K562 (cell line): Measurements from ENCODE around the gene CAMK2G. TPM values are rescaled to one million over a fixed set of nuclear protein-coding genes. Genes with fewer than 3 reads are reported as not detected.

Experiments used
- ARID2 ChIP-seq: fragments of 450-650 bp; IDR thresholded peaks from 2 replicates; pipeline ENCODE4 v1.6.1; 2017; ENCODE audit warnings: antibody characterized with exemption, mild to moderate bottlenecking
- GTF2A2 ChIP-seq: IDR thresholded peaks from 2 replicates; pipeline ENCODE4 v1.6.1; 2016; ENCODE audit warnings: mild to moderate bottlenecking, missing genetic modification characterization, missing compliant biosample characterization
- HNRNPUL1 ChIP-seq: fragments of 200-400 bp; formaldehyde crosslinking; IDR thresholded peaks from 2 replicates; pipeline ENCODE4 v1.6.1; 2017; ENCODE audit warnings: low read length
- MED1 ChIP-seq: sonication (generic); formaldehyde crosslinking; IDR thresholded peaks from 2 replicates; pipeline ENCODE4 v1.8.1; 2023; ENCODE audit warnings: missing genetic modification reagents, borderline replicate concordance
- MIER1 ChIP-seq: fragments of 450-650 bp; IDR thresholded peaks from 2 replicates; pipeline ENCODE4 v1.6.1; 2016; ENCODE audit warnings: antibody characterized with exemption, mild to moderate bottlenecking, low read depth
- POLR2B ChIP-seq: fragments of 450-650 bp; IDR thresholded peaks from 2 replicates; pipeline ENCODE4 v1.6.1; 2018; ENCODE audit warnings: low read depth; ENCODE audit not compliant: partially characterized antibody
- RERE ChIP-seq: sonication (generic); formaldehyde crosslinking; IDR thresholded peaks from 2 replicates; pipeline ENCODE4 v1.8.0; 2023; ENCODE audit warnings: missing genetic modification reagents, mild to moderate bottlenecking, borderline replicate concordance
- RFX5 ChIP-seq: IDR thresholded peaks from 2 replicates; pipeline ENCODE4 v1.6.1; 2011; ENCODE audit warnings: low read depth, mild to moderate bottlenecking, improper control_type of control experiment, low read length
- SRSF9 ChIP-seq: fragments of 200-400 bp; formaldehyde crosslinking; IDR thresholded peaks from 2 replicates; pipeline ENCODE4 v1.6.1; 2017; ENCODE audit warnings: low read depth, low read length, borderline replicate concordance
- ZBTB1 ChIP-seq: sonication (generic); formaldehyde crosslinking; IDR thresholded peaks from 2 replicates; pipeline ENCODE4 v1.8.1; 2023; ENCODE audit warnings: missing genetic modification reagents, low read depth, mild to moderate bottlenecking, borderline replicate concordance
- ZNF121 ChIP-seq: sonication (generic); formaldehyde crosslinking; conservative IDR thresholded peaks from 2 replicates; pipeline ENCODE4 v1.8.0; 2022; ENCODE audit warnings: missing genetic modification reagents
- polyA plus RNA-seq, 8 experiments: library from polyadenylated mRNA; depleted of rRNA in 4 of 8; stranded (reverse) in 5 of 8; unstranded in 3 of 8; fragments of >200 nt; fragmentation: Nextera tagmentation in 2 of 8; fragmentation: Illumina TruSeq in 1 of 8; extraction: Ambion mirVana in 2 of 8; extraction: Trizol in 1 of 8; gene quantifications; 2 replicates each; pipeline versions ENCODE4 v1.2.1 to v1.2.3, GENCODE V29; 2011 to 2014; ENCODE audit warnings: inconsistent platforms in 1 of 8, missing spikeins in 1 of 8
- total RNA-seq, 7 experiments: library from RNA; depleted of rRNA in 6 of 7; stranded (reverse); fragments of >200 nt in 6 of 7; fragmentation: Illumina TruSeq in 2 of 7; extraction: Trizol in 2 of 7; gene quantifications; 2 replicates each; pipeline versions ENCODE4 v1.2.1 to v1.2.3, GENCODE V29; 2011 to 2021; ENCODE audit warnings: low replicate concordance in 1 of 7
- TF ChIP-seq, protein P1 (sequence below): fragments of 250-450 bp; sonication (Bioruptor Pico); IDR thresholded peaks from 2 replicates; pipeline ENCODE4 v1.4.0; 2020; ENCODE audit warnings: mild to moderate bottlenecking, moderate library complexity, borderline replicate concordance
- TF ChIP-seq, protein P2 (sequence below), 3 experiments: fragments of 200-800 bp in 1 of 3; fragments of 250-450 bp in 1 of 3; fragments of 450-650 bp in 1 of 3; sonication (Bioruptor Pico) in 1 of 3; sonication (Bioruptor generic) in 1 of 3; formaldehyde crosslinking in 1 of 3; IDR thresholded peaks; 2 replicates each; pipeline versions ENCODE4 v1.6.1 to v1.8.0; 2016 to 2022; ENCODE audit warnings: mild to moderate bottlenecking in 2 of 3, missing genetic modification characterization in 2 of 3, missing compliant biosample characterization in 1 of 3, moderate library complexity in 1 of 3

CAMK2G gene
- total and polyA plus RNA-seq, 9 of the 15 experiments (the other 6 are each of a cell fraction or from before 2014, with no cell fraction given): 9.0 to 37.9 (median 32.6) TPM

- TF ChIP-seq, protein P1, sequence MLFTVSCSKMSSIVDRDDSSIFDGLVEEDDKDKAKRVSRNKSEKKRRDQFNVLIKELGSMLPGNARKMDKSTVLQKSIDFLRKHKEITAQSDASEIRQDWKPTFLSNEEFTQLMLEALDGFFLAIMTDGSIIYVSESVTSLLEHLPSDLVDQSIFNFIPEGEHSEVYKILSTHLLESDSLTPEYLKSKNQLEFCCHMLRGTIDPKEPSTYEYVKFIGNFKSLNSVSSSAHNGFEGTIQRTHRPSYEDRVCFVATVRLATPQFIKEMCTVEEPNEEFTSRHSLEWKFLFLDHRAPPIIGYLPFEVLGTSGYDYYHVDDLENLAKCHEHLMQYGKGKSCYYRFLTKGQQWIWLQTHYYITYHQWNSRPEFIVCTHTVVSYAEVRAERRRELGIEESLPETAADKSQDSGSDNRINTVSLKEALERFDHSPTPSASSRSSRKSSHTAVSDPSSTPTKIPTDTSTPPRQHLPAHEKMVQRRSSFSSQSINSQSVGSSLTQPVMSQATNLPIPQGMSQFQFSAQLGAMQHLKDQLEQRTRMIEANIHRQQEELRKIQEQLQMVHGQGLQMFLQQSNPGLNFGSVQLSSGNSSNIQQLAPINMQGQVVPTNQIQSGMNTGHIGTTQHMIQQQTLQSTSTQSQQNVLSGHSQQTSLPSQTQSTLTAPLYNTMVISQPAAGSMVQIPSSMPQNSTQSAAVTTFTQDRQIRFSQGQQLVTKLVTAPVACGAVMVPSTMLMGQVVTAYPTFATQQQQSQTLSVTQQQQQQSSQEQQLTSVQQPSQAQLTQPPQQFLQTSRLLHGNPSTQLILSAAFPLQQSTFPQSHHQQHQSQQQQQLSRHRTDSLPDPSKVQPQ (CRISPR knock-in tag): no peak
- TF ChIP-seq ARID2: no peak
- no peak for TF ChIP-seq RFX5
- TF ChIP-seq MED1: no peak
- TF ChIP-seq, protein P2, sequence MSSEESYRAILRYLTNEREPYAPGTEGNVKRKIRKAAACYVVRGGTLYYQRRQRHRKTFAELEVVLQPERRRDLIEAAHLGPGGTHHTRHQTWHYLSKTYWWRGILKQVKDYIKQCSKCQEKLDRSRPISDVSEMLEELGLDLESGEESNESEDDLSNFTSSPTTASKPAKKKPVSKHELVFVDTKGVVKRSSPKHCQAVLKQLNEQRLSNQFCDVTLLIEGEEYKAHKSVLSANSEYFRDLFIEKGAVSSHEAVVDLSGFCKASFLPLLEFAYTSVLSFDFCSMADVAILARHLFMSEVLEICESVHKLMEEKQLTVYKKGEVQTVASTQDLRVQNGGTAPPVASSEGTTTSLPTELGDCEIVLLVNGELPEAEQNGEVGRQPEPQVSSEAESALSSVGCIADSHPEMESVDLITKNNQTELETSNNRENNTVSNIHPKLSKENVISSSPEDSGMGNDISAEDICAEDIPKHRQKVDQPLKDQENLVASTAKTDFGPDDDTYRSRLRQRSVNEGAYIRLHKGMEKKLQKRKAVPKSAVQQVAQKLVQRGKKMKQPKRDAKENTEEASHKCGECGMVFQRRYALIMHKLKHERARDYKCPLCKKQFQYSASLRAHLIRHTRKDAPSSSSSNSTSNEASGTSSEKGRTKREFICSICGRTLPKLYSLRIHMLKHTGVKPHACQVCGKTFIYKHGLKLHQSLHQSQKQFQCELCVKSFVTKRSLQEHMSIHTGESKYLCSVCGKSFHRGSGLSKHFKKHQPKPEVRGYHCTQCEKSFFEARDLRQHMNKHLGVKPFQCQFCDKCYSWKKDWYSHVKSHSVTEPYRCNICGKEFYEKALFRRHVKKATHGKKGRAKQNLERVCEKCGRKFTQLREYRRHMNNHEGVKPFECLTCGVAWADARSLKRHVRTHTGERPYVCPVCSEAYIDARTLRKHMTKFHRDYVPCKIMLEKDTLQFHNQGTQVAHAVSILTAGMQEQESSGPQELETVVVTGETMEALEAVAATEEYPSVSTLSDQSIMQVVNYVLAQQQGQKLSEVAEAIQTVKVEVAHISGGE (CRISPR knock-in tag; IDR thresholded peaks at IDR 0.05): peak in 1 of 3 experiments; percentile 62; a peak in 2 of 6 replicates
- no peak for TF ChIP-seq SRSF9
- no peak for TF ChIP-seq HNRNPUL1
- TF ChIP-seq ZNF121 (CRISPR knock-in tag): no peak
- TF ChIP-seq MIER1: 0 out of 2 replicates have a peak, but pooled peaks have one; percentile 20
- no peak for TF ChIP-seq RERE (CRISPR knock-in tag)
- TF ChIP-seq GTF2A2 (tag): no peak
- peak; percentile 94 for TF ChIP-seq POLR2B
- peak; percentile 85 for TF ChIP-seq ZBTB1
Observed at GRCh38 chr10:73781879-73782748, 92.2 kb downstream of the CAMK2G start, which contains the start of gene CHCHD1 (continued).
